GM23338 (cell line): ENCODE measurements around the gene TPSAB1. TPM values are rescaled to one million over a fixed set of nuclear protein-coding genes. Genes with fewer than 3 reads are reported as not detected.

Experiments
- ATAC-seq: fragments of 200-7000 bp; cut with Tn5 transposase; 3 replicates; pipeline ENCODE4 v1.9.1; 2020
- DNase-seq: peaks from one replicate; pipeline ENCODE4 v3.0.0-alpha.2; 2015; ENCODE audit warnings: low spot score
- H2AFZ ChIP-seq: fragments of 200-600 bp; sonication (generic); 2 replicates; pipeline ENCODE4 v1.8.0; 2016; ENCODE audit warnings: antibody characterized with exemption, mild to moderate bottlenecking, moderate library complexity
- H3F3A ChIP-seq: fragments of 200-600 bp; sonication (generic); replicated peaks from 2 replicates; pipeline ENCODE4 v1.8.0; 2017; ENCODE audit warnings: antibody characterized with exemption, mixed run types, low read depth
- H3K27ac ChIP-seq: fragments of 200-600 bp; sonication (generic); 2 replicates; pipeline ENCODE4 v1.6.1; 2016; ENCODE audit warnings: low read depth
- H3K27me3 ChIP-seq: fragments of 200-600 bp; sonication (generic); 2 replicates; pipeline ENCODE4 v1.8.0; 2016; ENCODE audit warnings: mild to moderate bottlenecking, mixed run types, moderate library complexity; ENCODE audit not compliant: insufficient read depth
- H3K36me3 ChIP-seq: fragments of 200-600 bp; sonication (generic); 2 replicates; pipeline ENCODE4 v1.8.0; 2016; ENCODE audit warnings: mild to moderate bottlenecking; ENCODE audit not compliant: insufficient read depth
- H3K4me1 ChIP-seq: fragments of 200-600 bp; sonication (generic); 2 replicates; pipeline ENCODE4 v1.8.0; 2016; ENCODE audit warnings: mild to moderate bottlenecking, moderate library complexity; ENCODE audit not compliant: insufficient read depth
- H3K4me2 ChIP-seq: fragments of 200-600 bp; sonication (generic); 2 replicates; pipeline ENCODE4 v1.7.1; 2017; ENCODE audit warnings: mixed run types
- H3K4me3 ChIP-seq: fragments of 200-600 bp; sonication (generic); 2 replicates; pipeline ENCODE4 v1.6.1; 2016; ENCODE audit warnings: mixed run types
- H3K79me2 ChIP-seq: fragments of 200-600 bp; sonication (generic); replicated peaks from 2 replicates; pipeline ENCODE4 v1.8.0; 2017; ENCODE audit warnings: mild to moderate bottlenecking; ENCODE audit not compliant: insufficient read depth
- H3K9me2 ChIP-seq: fragments of 200-600 bp; sonication (generic); 2 replicates; pipeline ENCODE4 v1.8.0; 2017; ENCODE audit not compliant: insufficient read depth
- H4K20me1 ChIP-seq: fragments of 200-600 bp; sonication (generic); replicated peaks from 2 replicates; pipeline ENCODE4 v1.8.0; 2017; ENCODE audit warnings: mild to moderate bottlenecking; ENCODE audit not compliant: insufficient read depth
- H3K27ac Mint-ChIP-seq: 2 replicates; pipeline ENCODE4 v1.8.0; 2020; ENCODE audit warnings: inconsistent platforms, mild to moderate bottlenecking, moderate library complexity, mixed read lengths
- H3K27me3 Mint-ChIP-seq: 3 replicates; pipeline ENCODE4 v1.8.0; 2022; ENCODE audit warnings: low read depth, mild to moderate bottlenecking, moderate library complexity, mixed read lengths, inconsistent platforms; ENCODE audit not compliant: insufficient read depth, poor library complexity
- H3K36me3 Mint-ChIP-seq: 3 replicates; pipeline ENCODE4 v1.8.0; 2021; ENCODE audit warnings: low read depth, mild to moderate bottlenecking, inconsistent platforms, moderate library complexity, mixed read lengths
- H3K4me1 Mint-ChIP-seq: 3 replicates; pipeline ENCODE4 v1.8.0; 2020; ENCODE audit warnings: mild to moderate bottlenecking, inconsistent platforms, mixed read lengths
- H3K4me3 Mint-ChIP-seq: 3 replicates; pipeline ENCODE4 v1.8.0; 2021; ENCODE audit warnings: moderate library complexity, mild to moderate bottlenecking, inconsistent platforms, mixed read lengths
- H3K9me3 Mint-ChIP-seq: 3 replicates; pipeline ENCODE4 v1.8.0; 2020; ENCODE audit warnings: moderate library complexity, mild to moderate bottlenecking, inconsistent platforms, mixed read lengths
- CREB1 ChIP-seq: fragments of 250-450 bp; sonication (Bioruptor Pico); IDR thresholded peaks from 2 replicates; pipeline ENCODE4 v1.5.0; 2020; ENCODE audit warnings: low read depth, mild to moderate bottlenecking, moderate library complexity
- CTCF ChIP-seq, 2 experiments: fragments of 200-600 bp in 1 of 2; sonication (generic) in 1 of 2; conservative IDR thresholded peaks; 2 replicates each; pipeline versions ENCODE4 v1.5.1 to v1.6.1; 2016 to 2017; ENCODE audit warnings: antibody characterized with exemption in 2 of 2, low read depth in 2 of 2, mild to moderate bottlenecking in 2 of 2, moderate library complexity in 1 of 2
- ETS1 ChIP-seq: IDR thresholded peaks from 2 replicates; pipeline ENCODE4 v1.6.1; 2016; ENCODE audit warnings: antibody characterized with exemption
- EZH2 ChIP-seq: fragments of 200-600 bp; sonication (generic); IDR thresholded peaks from one replicate; pipeline ENCODE4 v1.8.0; 2017; ENCODE audit warnings: antibody characterized with exemption, mild to moderate bottlenecking, low read depth; ENCODE audit not compliant: unreplicated experiment
- NANOG ChIP-seq: IDR thresholded peaks from 2 replicates; pipeline ENCODE4 v1.6.1; 2016; ENCODE audit warnings: antibody characterized with exemption, borderline replicate concordance
- POLR2AphosphoS5 ChIP-seq: IDR thresholded peaks from 2 replicates; pipeline ENCODE4 v1.6.1; 2016; ENCODE audit warnings: antibody characterized with exemption, low read depth
- REST ChIP-seq: IDR thresholded peaks from one replicate; pipeline ENCODE4 v1.6.1; 2018; ENCODE audit warnings: antibody characterized with exemption; ENCODE audit not compliant: unreplicated experiment
- STAT1 ChIP-seq: IDR thresholded peaks from one replicate; pipeline ENCODE4 v1.6.1; 2016; ENCODE audit warnings: antibody characterized with exemption; ENCODE audit not compliant: unreplicated experiment
- ZNF114 ChIP-seq: fragments of 250-450 bp; sonication (Bioruptor Pico); IDR thresholded peaks from 2 replicates; pipeline ENCODE4 v1.5.0; 2020; ENCODE audit warnings: mild to moderate bottlenecking, moderate library complexity
- ZNF331 ChIP-seq: fragments of 250-450 bp; sonication (Bioruptor Pico); IDR thresholded peaks from 2 replicates; pipeline ENCODE4 v1.5.0; 2020; ENCODE audit warnings: low read depth, mild to moderate bottlenecking, moderate library complexity
- ZNF462 ChIP-seq: fragments of 250-450 bp; sonication (Bioruptor Pico); IDR thresholded peaks from 2 replicates; pipeline ENCODE4 v1.5.0; 2020; ENCODE audit warnings: mild to moderate bottlenecking, moderate library complexity
- polyA plus RNA-seq: library from polyadenylated mRNA; unstranded; fragments of >200 nt; fragmentation: Nextera tagmentation; extraction: Ambion mirVana; gene quantifications from 2 replicates; pipeline ENCODE4 v1.2.1, GENCODE V29; 2016
- total RNA-seq: library from RNA; depleted of rRNA; stranded (reverse); fragments of >200 nt; shearing (Covaris generic); gene quantifications from 2 replicates; pipeline ENCODE4 v1.2.3, GENCODE V29; 2014

Gene TPSAB1
- total and polyA plus RNA-seq, 2 experiments from 2014 or later: not detected

GRCh38 chr16:1192384-1193073 lies 48.0 kb upstream of the TPSAB1 start (continued):
- no peak for TF ChIP-seq ZNF462

GRCh38 chr16:1193143-1193824 lies 47.2 kb upstream of the TPSAB1 start:
- no peak for ATAC-seq
- H3K4me2 ChIP-seq: no peak overlapping the region
- no peak overlapping the region for H3K27ac ChIP-seq
- TF ChIP-seq REST (no peak), CREB1 (no peak), ZNF114 (CRISPR knock-in tag) (no peak), CTCF (conservative IDR thresholded peaks at IDR 0.05; ENCODE audit: low read depth in 2 of 2) (no peak), NANOG (no peak), POLR2AphosphoS5 (no peak), STAT1 (no peak), ETS1 (no peak), ZNF331 (no peak), EZH2 (no peak)

More at GRCh38 chr16:1193143-1193824, 47.2 kb upstream of the TPSAB1 start:
- H3K27me3 ChIP-seq: no peaks in the 10 kb centered on the region
- DNase-seq: no peak
- Mint-ChIP-seq H3K4me1 (peaks cover 3% of the 10 kb centered on the region; the same call in 1 of the 3 replicates), H3K27me3 (peaks cover 6% of the 10 kb centered on the region), H3K36me3 (no peaks in the 10 kb centered on the region), H3K9me3 (no peaks in the 10 kb centered on the region), H3K27ac (no peak overlapping the region), H3K4me3 (no peak overlapping the region)
- no peaks in the 10 kb centered on the region; the same call in 1 of the 2 replicates for H4K20me1 ChIP-seq
- H3K4me3 ChIP-seq: no peak overlapping the region
- no peaks in the 10 kb centered on the region for H3K9me2 ChIP-seq
- no peaks in the 10 kb centered on the region for H3K4me1 ChIP-seq
- no peaks in the 10 kb centered on the region for H3F3A ChIP-seq
- H3K36me3 ChIP-seq: no peaks in the 10 kb centered on the region
- no peaks in the 10 kb centered on the region; the same call in 1 of the 2 replicates for H3K79me2 ChIP-seq
- H2AFZ ChIP-seq: no peak overlapping the region
